HepG2 (cell line): Measurements from ENCODE around the gene FASTKD1. TPM values are rescaled to one million over a fixed set of nuclear protein-coding genes. Genes with fewer than 3 reads are reported as not detected.

Experiments
- AGO1 ChIP-seq: fragments of 200-400 bp; formaldehyde crosslinking; IDR thresholded peaks from 2 replicates; pipeline ENCODE4 v1.6.1; 2017; ENCODE audit warnings: mild to moderate bottlenecking, low read depth, low read length, moderate library complexity; ENCODE audit not compliant: poor library complexity, severe bottlenecking
- ATAD3A ChIP-seq: sonication (generic); formaldehyde crosslinking; IDR thresholded peaks from 2 replicates; pipeline ENCODE4 v1.4.0; 2020; ENCODE audit warnings: missing genetic modification reagents
- EEA1 ChIP-seq: sonication (generic); formaldehyde crosslinking; IDR thresholded peaks from 2 replicates; pipeline ENCODE4 v1.5.1; 2020; ENCODE audit warnings: mild to moderate bottlenecking, missing genetic modification reagents, borderline replicate concordance
- ETV6 ChIP-seq: sonication (generic); formaldehyde crosslinking; conservative IDR thresholded peaks from 2 replicates; pipeline ENCODE4 v1.4.0; 2020; ENCODE audit warnings: missing genetic modification reagents
- FOXJ3 ChIP-seq: sonication (generic); formaldehyde crosslinking; IDR thresholded peaks from 2 replicates; pipeline ENCODE4 v1.4.0; 2020; ENCODE audit warnings: missing genetic modification reagents, mild to moderate bottlenecking, borderline replicate concordance
- GATA4 ChIP-seq: sonication (generic); IDR thresholded peaks from 2 replicates; pipeline ENCODE4 v1.6.1; 2016; ENCODE audit warnings: antibody characterized with exemption, low read depth, borderline replicate concordance
- HOXA3 ChIP-seq: sonication (generic); formaldehyde crosslinking; IDR thresholded peaks from 2 replicates; pipeline ENCODE4 v1.5.0; 2020; ENCODE audit warnings: missing genetic modification reagents
- KDM4B ChIP-seq: sonication (generic); formaldehyde crosslinking; IDR thresholded peaks from 2 replicates; pipeline ENCODE4 v1.4.0; 2020; ENCODE audit warnings: missing genetic modification reagents
- KDM5A ChIP-seq: fragments of 200-600 bp; sonication (generic); IDR thresholded peaks from 2 replicates; pipeline ENCODE4 v1.7.0; 2018; ENCODE audit warnings: antibody characterized with exemption, mild to moderate bottlenecking, low read length, borderline replicate concordance
- NFKBIZ ChIP-seq: IDR thresholded peaks from 2 replicates; pipeline ENCODE4 v1.6.1; 2018; ENCODE audit warnings: missing genetic modification reagents, missing compliant biosample characterization
- NFYC ChIP-seq: IDR thresholded peaks from 2 replicates; pipeline ENCODE4 v1.6.1; 2016; ENCODE audit warnings: missing genetic modification reagents, missing compliant biosample characterization
- SMYD3 ChIP-seq: sonication (generic); formaldehyde crosslinking; IDR thresholded peaks from 2 replicates; pipeline ENCODE4 v1.8.1; 2023; ENCODE audit warnings: mild to moderate bottlenecking, missing genetic modification reagents
- SP1 ChIP-seq, 2 experiments: fragments of 450-650 bp in 1 of 2; sonication (generic) in 1 of 2; formaldehyde crosslinking in 1 of 2; IDR thresholded peaks; 2 replicates each; pipeline versions ENCODE4 v1.4.0 to v1.6.1; 2016 to 2020; ENCODE audit warnings: missing genetic modification reagents in 1 of 2
- TEAD3 ChIP-seq: optimal IDR thresholded peaks from 2 replicates; pipeline ENCODE3; 2016; ENCODE audit warnings: borderline replicate concordance
- ZNF333 ChIP-seq: sonication (generic); formaldehyde crosslinking; IDR thresholded peaks from 2 replicates; pipeline ENCODE4 v1.4.0; 2020; ENCODE audit warnings: mild to moderate bottlenecking, missing genetic modification reagents, borderline replicate concordance
- ZSCAN25 ChIP-seq: sonication (generic); formaldehyde crosslinking; IDR thresholded peaks from 2 replicates; pipeline ENCODE4 v1.8.0; 2022; ENCODE audit warnings: mild to moderate bottlenecking, missing genetic modification reagents
- polyA plus RNA-seq, 8 experiments: library from polyadenylated mRNA; depleted of rRNA in 3 of 8; stranded (reverse) in 7 of 8; unstranded in 1 of 8; fragments of >200 nt; fragmentation: Illumina TruSeq in 4 of 8; extraction: Trizol in 4 of 8; gene quantifications; 2 replicates each; pipeline versions ENCODE4 v1.2.1 to v1.2.3, GENCODE V29; 2011 to 2016; ENCODE audit warnings: low read depth in 4 of 8, missing spikeins in 1 of 8, mixed read lengths in 1 of 8; ENCODE audit not compliant: insufficient read depth in 1 of 8
- total RNA-seq, 5 experiments: library from RNA; depleted of rRNA; stranded (reverse); fragments of >200 nt; fragmentation: Illumina TruSeq; extraction: Trizol; gene quantifications; 2 replicates each; pipeline ENCODE4 v1.2.3, GENCODE V29; 2016; ENCODE audit warnings: low read depth in 1 of 5
- TF ChIP-seq, protein P1 (sequence below): IDR thresholded peaks from 2 replicates; pipeline ENCODE4 v1.6.1; 2016
- TF ChIP-seq, protein P2 (sequence below): sonication (generic); formaldehyde crosslinking; IDR thresholded peaks from 2 replicates; pipeline ENCODE4 v1.4.0; 2020; ENCODE audit warnings: missing genetic modification reagents, mild to moderate bottlenecking, borderline replicate concordance
- TF ChIP-seq, protein P3 (sequence below): sonication (generic); formaldehyde crosslinking; IDR thresholded peaks from 2 replicates; pipeline ENCODE4 v1.8.1; 2023; ENCODE audit warnings: mild to moderate bottlenecking, moderate library complexity, missing genetic modification reagents
- TF ChIP-seq, protein P4 (sequence below): sonication (generic); formaldehyde crosslinking; IDR thresholded peaks from 2 replicates; pipeline ENCODE4 v1.5.1; 2020; ENCODE audit warnings: missing genetic modification reagents, mild to moderate bottlenecking, borderline replicate concordance

Gene FASTKD1
- total and polyA plus RNA-seq, 2 of the 13 experiments (the other 11 are each of a cell fraction or from before 2014, with no cell fraction given) = 35.0 to 38.0 TPM

DNA sequence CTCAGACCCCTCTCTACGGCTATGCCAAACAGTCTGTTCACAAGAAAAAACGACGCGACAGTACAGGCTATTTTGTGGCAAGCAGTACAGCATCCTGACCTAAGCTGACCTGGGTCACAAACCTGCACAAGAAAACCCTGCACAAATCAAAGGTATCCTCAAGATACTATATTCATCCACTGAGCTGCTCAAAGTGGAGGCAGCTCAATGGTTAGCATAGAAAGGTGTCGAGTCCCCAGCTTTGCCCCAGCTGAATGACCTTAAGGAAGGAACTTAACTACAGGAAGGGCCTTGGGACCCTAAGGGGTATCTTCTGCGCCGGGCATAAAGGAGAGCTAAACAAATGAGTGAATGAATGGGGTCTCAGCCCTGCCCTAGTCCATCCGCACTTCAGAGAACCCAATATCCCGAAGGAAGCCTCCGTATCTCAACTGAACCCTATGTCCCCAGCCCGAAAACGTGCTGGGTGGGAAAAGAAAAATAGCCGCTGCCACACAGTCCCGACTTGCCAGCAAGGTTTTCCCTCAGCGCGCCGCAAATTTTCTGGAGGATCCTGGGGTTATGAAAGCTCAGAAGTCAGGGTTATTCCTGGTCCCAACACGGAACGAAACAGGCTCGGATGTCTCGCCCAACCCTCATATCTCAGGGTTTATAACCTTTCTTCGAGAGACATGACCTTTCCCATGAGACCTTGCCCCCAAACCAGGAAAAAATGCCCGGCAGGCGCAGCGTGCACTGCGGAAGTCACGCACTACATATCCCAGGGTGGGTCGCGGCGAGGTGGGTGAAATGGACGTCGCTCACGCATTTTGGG is at the start of gene FASTKD1 (continued):
- TF ChIP-seq NFYC (CRISPR knock-in tag) (peak; percentile 69), FOXJ3 (CRISPR knock-in tag) (peak; percentile 83), HOXA3 (peak; percentile 98), GATA4 (peak; percentile 56; the same call in 1 of the 2 replicates), ZNF333 (CRISPR knock-in tag) (no peak), NFKBIZ (CRISPR knock-in tag) (peak; percentile 83; the same call in 1 of the 2 replicates), TEAD3 (CRISPR knock-in tag) (peak; percentile 96), KDM5A (peak; percentile 78; the same call in 1 of the 2 replicates), ATAD3A (CRISPR knock-in tag) (no peak), ZSCAN25 (CRISPR knock-in tag) (peak; percentile 40; the same call in 1 of the 2 replicates), EEA1 (CRISPR knock-in tag) (no peak), SP1 (IDR thresholded peaks at IDR 0.05) (no peak), SP1 (CRISPR knock-in tag; IDR thresholded peaks at IDR 0.05) (peak; percentile 79; the same call in 1 of the 2 replicates), SMYD3 (CRISPR knock-in tag) (peak; percentile 93; the same call in 1 of the 2 replicates), AGO1 (peak; percentile 41), KDM4B (CRISPR knock-in tag) (peak; percentile 84; the same call in 1 of the 2 replicates), ETV6 (peak; percentile 55)
- TF ChIP-seq, protein P1, sequence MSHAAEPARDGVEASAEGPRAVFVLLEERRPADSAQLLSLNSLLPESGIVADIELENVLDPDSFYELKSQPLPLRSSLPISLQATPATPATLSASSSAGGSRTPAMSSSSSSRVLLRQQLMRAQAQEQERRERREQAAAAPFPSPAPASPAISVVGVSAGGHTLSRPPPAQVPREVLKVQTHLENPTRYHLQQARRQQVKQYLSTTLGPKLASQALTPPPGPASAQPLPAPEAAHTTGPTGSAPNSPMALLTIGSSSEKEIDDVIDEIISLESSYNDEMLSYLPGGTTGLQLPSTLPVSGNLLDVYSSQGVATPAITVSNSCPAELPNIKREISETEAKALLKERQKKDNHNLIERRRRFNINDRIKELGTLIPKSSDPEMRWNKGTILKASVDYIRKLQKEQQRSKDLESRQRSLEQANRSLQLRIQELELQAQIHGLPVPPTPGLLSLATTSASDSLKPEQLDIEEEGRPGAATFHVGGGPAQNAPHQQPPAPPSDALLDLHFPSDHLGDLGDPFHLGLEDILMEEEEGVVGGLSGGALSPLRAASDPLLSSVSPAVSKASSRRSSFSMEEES (CRISPR knock-in tag) = peak; percentile 77; the same call in 1 of the 2 replicates
- TF ChIP-seq, protein P2, sequence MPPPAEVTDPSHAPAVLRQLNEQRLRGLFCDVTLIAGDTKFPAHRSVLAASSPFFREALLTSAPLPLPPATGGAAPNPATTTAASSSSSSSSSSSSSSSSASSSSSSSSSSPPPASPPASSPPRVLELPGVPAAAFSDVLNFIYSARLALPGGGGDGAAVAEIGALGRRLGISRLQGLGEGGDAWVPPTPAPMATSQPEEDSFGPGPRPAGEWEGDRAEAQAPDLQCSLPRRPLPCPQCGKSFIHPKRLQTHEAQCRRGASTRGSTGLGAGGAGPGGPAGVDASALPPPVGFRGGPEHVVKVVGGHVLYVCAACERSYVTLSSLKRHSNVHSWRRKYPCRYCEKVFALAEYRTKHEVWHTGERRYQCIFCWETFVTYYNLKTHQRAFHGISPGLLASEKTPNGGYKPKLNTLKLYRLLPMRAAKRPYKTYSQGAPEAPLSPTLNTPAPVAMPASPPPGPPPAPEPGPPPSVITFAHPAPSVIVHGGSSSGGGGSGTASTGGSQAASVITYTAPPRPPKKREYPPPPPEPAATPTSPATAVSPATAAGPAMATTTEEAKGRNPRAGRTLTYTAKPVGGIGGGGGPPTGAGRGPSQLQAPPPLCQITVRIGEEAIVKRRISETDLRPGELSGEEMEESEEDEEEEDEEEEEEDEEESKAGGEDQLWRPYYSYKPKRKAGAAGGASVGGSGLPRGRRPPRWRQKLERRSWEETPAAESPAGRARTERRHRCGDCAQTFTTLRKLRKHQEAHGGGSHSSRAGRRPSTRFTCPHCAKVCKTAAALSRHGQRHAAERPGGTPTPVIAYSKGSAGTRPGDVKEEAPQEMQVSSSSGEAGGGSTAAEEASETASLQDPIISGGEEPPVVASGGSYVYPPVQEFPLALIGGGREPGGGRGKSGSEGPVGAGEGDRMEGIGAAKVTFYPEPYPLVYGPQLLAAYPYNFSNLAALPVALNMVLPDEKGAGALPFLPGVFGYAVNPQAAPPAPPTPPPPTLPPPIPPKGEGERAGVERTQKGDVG (CRISPR knock-in tag) = no peak
- TF ChIP-seq, protein P3, sequence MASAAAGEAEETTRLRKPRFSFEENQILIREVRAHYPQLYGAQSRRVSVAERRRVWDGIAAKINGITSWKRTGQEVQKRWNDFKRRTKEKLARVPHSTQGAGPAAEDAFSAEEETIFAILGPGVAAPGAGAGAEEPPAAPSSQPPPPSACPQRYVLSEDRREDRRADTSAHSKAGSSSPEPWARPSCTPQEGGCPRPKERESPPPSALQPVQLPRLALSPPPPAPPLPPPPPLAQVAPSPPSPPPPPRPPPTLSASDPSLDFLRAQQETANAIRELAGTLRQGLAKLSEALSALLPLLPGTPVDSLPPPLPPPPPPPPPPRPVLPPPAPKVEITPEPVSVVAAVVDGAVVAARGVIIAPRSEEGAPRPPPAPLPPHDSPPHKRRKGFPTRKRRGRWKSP = peak; percentile 76
- TF ChIP-seq, protein P4, sequence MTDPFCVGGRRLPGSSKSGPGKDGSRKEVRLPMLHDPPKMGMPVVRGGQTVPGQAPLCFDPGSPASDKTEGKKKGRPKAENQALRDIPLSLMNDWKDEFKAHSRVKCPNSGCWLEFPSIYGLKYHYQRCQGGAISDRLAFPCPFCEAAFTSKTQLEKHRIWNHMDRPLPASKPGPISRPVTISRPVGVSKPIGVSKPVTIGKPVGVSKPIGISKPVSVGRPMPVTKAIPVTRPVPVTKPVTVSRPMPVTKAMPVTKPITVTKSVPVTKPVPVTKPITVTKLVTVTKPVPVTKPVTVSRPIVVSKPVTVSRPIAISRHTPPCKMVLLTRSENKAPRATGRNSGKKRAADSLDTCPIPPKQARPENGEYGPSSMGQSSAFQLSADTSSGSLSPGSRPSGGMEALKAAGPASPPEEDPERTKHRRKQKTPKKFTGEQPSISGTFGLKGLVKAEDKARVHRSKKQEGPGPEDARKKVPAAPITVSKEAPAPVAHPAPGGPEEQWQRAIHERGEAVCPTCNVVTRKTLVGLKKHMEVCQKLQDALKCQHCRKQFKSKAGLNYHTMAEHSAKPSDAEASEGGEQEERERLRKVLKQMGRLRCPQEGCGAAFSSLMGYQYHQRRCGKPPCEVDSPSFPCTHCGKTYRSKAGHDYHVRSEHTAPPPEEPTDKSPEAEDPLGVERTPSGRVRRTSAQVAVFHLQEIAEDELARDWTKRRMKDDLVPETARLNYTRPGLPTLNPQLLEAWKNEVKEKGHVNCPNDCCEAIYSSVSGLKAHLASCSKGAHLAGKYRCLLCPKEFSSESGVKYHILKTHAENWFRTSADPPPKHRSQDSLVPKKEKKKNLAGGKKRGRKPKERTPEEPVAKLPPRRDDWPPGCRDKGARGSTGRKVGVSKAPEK (CRISPR knock-in tag) = peak; percentile 91; the same call in 1 of the 2 replicates
